Measurements from ENCODE around the gene PGM1. TPM values are rescaled to one million over a fixed set of nuclear protein-coding genes. Genes with fewer than 3 reads are reported as not detected.
A peak's percentile ranks its signal among the peaks of the same experiment; 100 is the strongest.

PGM1 gene
- total RNA-seq, 3 donors from 2014 or later, result 59.0 to 130 (median 80.1) TPM

- no peaks in the 10 kb centered on the region for H3K27me3 ChIP-seq
- H3K27ac ChIP-seq, result no peak overlapping the region
- TF ChIP-seq POLR2A (IDR thresholded peaks at IDR 0.05), result no peak
- TF ChIP-seq CTCF (IDR thresholded peaks at IDR 0.05), result no peak
- no peak for TF ChIP-seq POLR2AphosphoS5 (IDR thresholded peaks at IDR 0.05)
- intact Hi-C loops (cut with DNase I; ENCODE audit: low total_unique reads), result no loop called here
- H3K4me1 ChIP-seq, result no peaks in the 10 kb centered on the region
- H3K4me3 ChIP-seq, result no peak overlapping the region
- no peak for DNase-seq (ENCODE audit: low spot score in 2 of 2)
- no peaks in the 10 kb centered on the region for H3K36me3 ChIP-seq
- H3K9me3 ChIP-seq, result no peaks in the 10 kb centered on the region
Observed at GRCh38 chr1:63693944-63694571, 100.8 kb downstream of the PGM1 start.

GRCh38 chr1:63698001-63698838 is 105.0 kb downstream of the PGM1 start:
- no peak for DNase-seq (ENCODE audit: low spot score in 2 of 2)
- no peaks in the 10 kb centered on the region for H3K9me3 ChIP-seq
- TF ChIP-seq CTCF (IDR thresholded peaks at IDR 0.05), result no peak
- no peaks in the 10 kb centered on the region for H3K36me3 ChIP-seq
- peak overlapping the region in 1 of 2 donors; percentile 26 for H3K27ac ChIP-seq
- H3K4me1 ChIP-seq, result no peaks in the 10 kb centered on the region
- H3K27me3 ChIP-seq, result no peaks in the 10 kb centered on the region
- no peak overlapping the region for H3K4me3 ChIP-seq
- intact Hi-C loops (cut with DNase I; ENCODE audit: low total_unique reads), result no loop called here

DNA sequence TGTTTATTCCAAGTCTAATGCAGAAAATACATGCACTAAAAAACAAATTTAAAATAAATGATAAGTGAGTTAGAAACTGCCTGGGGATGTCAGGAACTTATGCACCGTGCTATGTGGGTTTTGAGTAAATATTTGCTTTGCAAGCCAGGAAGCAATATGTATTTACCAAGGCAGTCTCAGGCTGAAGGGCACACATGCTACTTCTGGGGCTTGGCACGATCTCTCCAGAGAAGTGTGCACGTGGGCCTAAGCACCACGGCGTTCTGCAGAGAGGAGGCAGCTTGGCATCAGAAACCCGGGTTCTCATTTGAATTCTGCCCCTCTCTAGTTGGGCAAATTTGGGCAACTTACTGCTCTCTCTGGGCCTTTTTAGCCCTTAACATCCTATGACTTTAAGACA is 108.0 kb downstream of the PGM1 start:
- no peaks in the 10 kb centered on the region for H3K9me3 ChIP-seq
- H3K4me1 ChIP-seq, result no peaks in the 10 kb centered on the region
- DNase-seq (ENCODE audit: low spot score in 2 of 2), result no peak
- H3K27ac ChIP-seq, result no peak overlapping the region
- no peak overlapping the region for H3K4me3 ChIP-seq
- intact Hi-C loops (cut with DNase I; ENCODE audit: low total_unique reads), result no loop called here
- TF ChIP-seq POLR2AphosphoS5 (IDR thresholded peaks at IDR 0.05) (no peak), CTCF (IDR thresholded peaks at IDR 0.05) (no peak), POLR2A (IDR thresholded peaks at IDR 0.05) (no peak)
- no peaks in the 10 kb centered on the region for H3K36me3 ChIP-seq
- no peaks in the 10 kb centered on the region for H3K27me3 ChIP-seq

GRCh38 chr1:63703701-63704107 is 110.5 kb downstream of the PGM1 start:
- Histone ChIP-seq H3K36me3 (no peaks in the 10 kb centered on the region), H3K9me3 (no peaks in the 10 kb centered on the region), H3K27ac (no peak overlapping the region), H3K4me1 (no peaks in the 10 kb centered on the region), H3K27me3 (no peaks in the 10 kb centered on the region), H3K4me3 (no peak overlapping the region)
- intact Hi-C loops (cut with DNase I; ENCODE audit: low total_unique reads), result no loop called here
- TF ChIP-seq POLR2AphosphoS5 (IDR thresholded peaks at IDR 0.05) (no peak), CTCF (IDR thresholded peaks at IDR 0.05) (no peak), POLR2A (IDR thresholded peaks at IDR 0.05) (no peak)
- DNase-seq (ENCODE audit: low spot score in 2 of 2), result no peak

GRCh38 chr1:63704443-63704842 is 111.2 kb downstream of the PGM1 start:
- no peak overlapping the region for H3K4me3 ChIP-seq
- intact Hi-C loops (cut with DNase I; ENCODE audit: low total_unique reads), result no loop called here
- no peaks in the 10 kb centered on the region for H3K9me3 ChIP-seq
- no peaks in the 10 kb centered on the region for H3K4me1 ChIP-seq
- DNase-seq (ENCODE audit: low spot score in 2 of 2), result no peak
- H3K36me3 ChIP-seq, result no peaks in the 10 kb centered on the region
- H3K27ac ChIP-seq, result no peak overlapping the region
- no peak for TF ChIP-seq POLR2A (IDR thresholded peaks at IDR 0.05)
- TF ChIP-seq CTCF (IDR thresholded peaks at IDR 0.05), result no peak
- TF ChIP-seq POLR2AphosphoS5 (IDR thresholded peaks at IDR 0.05), result no peak
- no peaks in the 10 kb centered on the region for H3K27me3 ChIP-seq

Measured in breast epithelium (tissue), 4 donors.